ENCODE results near the gene TEDDM1.

DNA sequence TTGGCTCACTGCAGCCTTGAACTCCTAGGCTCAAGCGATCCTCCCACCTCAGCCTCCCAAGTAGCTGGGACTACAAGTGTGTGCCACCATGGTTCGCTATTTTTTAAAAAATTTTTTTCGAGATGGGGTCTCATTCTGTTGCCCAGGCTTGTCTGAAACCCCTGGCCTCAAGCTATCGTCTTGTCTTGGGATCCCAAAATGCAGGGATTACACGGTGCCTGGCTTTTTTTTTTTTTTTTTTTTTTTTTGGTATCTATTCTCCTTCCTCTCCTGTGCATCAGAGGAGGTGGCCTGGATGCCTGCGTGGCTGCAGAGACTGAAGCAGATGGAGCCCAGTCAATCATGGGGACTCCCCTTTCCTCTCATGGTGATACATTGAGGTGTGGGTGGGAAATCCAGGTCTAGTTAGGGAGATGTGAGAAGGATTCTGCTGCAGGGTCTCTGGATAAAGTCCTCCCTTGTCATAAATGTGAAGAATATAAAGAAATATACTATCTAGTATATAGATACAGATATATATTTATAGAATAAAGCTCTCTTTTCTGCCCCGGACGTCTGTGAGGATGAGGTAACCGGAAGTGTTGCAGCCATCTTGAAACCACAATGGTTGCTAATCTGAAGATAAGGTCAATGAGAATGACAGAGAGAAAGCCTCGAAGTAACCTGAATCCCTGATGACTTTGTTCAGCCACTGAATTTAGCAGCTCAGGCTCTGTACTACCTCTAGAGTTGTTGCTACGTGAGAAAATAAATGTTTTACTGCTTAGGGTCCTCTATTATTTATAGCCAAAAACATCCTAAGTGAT is 30.0 kb upstream of the TEDDM1 start:
- TF ChIP-seq MYC (IDR thresholded peaks at IDR 0.05; ENCODE audit: low read depth, low read length) (no peak), CTCF (IDR thresholded peaks at IDR 0.05; ENCODE audit: extremely low read depth in 1 of 2, insufficient read depth in 1 of 2, low read depth in 1 of 2, low read length in 2 of 2) (no peak)

Data from endothelial cell of umbilical vein (primary cell).